GM21381 (cell line): ENCODE data around the gene PRKAB1.

ENCODE experiments used
- ATAC-seq: cut with Tn5 transposase; IDR thresholded peaks from one replicate; pipeline ENCODE4 v1.9.1; 2021; ENCODE audit warnings: mild to moderate bottlenecking, moderate library complexity; ENCODE audit not compliant: unreplicated experiment

The PRKAB1 gene

DNA sequence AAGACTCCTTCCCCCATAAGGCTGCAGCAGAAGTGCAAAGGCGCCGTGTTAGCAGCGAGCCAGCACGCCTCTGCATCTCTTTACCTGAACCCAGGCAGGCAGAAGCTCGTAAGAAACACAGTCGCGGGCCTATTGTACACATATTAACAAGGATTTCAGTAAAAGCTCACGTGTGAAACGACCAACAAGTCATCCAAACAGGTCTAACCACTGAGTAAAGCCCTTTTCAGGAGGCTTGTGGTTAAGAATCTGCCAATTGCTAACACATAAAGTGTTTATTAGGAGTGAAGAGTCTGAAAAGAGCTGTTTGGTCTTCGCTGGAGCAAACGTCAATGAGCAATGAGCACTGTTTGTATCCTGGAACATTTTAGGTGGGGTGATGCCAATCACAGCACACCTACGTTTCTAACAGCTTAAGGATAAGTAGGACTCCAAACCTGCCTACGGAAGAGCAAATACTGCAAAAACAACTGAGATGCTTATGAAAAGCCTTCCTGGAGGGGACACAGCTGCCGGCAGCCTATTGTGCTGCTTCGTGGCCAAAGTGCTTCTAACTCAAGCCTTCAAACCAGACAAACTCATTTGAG lies 43.1 kb downstream of the PRKAB1 start:
- no peak for ATAC-seq

DNA sequence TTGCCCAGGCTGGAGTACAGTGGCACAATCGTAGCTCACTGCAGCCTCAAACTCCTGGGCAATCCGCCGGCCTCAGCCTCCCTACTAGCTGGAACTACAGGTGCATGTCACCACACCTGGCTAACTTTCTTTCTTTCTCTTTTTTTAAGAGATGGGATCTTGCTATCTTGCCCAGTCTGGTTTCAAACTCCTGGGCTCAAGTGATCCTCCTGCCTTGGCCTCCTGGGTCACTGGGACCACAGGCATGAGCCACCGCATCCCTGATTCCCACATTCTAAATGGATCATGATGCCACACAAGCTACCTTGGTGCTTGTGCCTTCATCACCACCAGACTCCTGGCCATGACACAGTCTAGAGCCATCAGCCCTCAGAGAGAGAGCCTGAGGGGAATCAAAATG lies 43.8 kb downstream of the PRKAB1 start:
- no peak for ATAC-seq

GRCh38 chr12:119712721-119713120 lies 44.8 kb downstream of the PRKAB1 start:
- ATAC-seq, result no peak

- ATAC-seq, result no peak
Measured at GRCh38 chr12:119713551-119714031, 45.7 kb downstream of the PRKAB1 start.

DNA sequence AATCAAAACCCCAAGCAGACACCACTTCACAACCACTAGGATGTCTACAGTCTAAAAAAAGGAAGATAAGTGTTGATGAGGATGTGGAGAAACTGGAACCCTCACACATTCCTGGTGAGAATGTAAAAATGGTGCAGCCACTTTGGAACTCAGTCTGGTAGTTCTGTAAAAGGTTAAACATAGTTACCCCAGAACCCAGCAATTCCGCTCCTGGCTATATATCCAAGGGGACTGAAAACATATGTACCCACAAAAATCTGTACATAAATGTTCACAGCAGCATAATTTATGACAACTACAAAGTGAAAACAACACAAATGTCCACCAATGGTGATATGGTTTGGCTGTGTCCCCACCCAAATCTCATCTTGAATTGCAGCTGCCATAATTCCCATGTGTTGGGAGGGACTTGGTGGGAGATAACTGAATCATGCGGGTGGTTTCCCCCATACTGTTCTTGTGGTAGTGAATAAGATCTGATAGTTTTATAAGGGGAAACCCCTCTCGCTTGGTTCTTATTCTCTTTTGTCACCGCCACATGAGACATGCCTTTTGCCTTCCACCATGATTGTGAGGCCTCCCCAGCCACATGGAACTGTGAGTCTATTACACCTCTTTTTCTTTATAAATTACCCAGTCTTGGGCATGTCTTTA lies 46.8 kb downstream of the PRKAB1 start:
- ATAC-seq, result no peak

DNA sequence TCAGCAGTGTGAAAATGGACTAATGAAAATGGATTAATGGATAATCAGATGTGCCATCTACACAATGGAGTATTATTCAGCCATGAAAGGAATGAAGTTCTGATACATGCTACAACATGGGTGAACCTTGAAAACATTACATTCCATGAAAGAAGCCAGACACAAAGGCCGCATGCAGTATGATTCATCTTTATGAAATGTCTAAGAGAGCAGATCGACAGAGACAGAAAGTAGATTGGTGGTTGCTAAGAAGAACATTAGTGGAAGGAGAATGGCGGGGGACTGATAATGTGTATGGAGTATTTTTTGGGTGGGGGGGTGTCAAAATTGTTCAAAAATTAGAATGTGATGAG lies 47.3 kb downstream of the PRKAB1 start:
- no peak for ATAC-seq

GRCh38 chr12:119718141-119718540 lies 50.2 kb downstream of the PRKAB1 start:
- ATAC-seq, result no peak

DNA sequence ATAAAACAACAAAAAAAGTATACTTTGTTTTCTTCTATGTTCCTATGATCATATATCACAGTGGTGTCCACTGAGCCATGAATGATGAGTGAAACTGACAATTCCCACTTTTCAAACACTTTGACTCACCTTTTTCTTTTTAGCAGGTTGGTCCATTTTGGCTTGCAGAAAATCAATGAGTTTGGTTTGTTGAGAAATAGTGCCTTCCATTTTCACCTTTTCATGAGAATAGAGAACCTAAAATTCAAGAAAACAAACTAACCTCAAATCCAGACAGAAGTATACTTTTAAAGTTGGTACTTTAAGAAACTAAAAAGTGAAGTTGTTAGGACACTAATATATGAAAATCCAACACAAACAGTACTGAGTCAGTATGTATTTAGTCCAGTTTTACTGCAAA lies 52.4 kb downstream of the PRKAB1 start:
- no peak for ATAC-seq

DNA sequence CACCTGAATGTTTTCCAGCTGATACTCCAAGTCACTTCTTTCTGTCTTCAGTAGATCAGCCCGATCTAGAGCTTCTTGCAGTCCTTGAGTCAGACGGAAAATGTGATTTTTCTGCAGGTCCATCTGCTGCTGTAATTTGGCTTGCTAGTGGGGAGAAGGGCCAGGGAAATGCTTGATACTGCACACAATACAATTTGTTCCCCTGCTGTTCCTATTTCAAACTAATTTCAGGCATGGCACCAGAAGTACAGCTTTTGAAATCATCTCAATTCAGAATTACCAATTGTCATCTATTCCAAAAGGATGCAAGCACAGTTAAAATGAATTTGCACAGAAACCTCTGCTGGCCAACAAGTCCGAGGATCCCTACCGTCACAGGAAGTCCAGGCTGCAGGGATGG lies 53.4 kb downstream of the PRKAB1 start:
- ATAC-seq, result no peak

GRCh38 chr12:119725523-119725922 lies 57.6 kb downstream of the PRKAB1 start:
- ATAC-seq, result no peak

DNA sequence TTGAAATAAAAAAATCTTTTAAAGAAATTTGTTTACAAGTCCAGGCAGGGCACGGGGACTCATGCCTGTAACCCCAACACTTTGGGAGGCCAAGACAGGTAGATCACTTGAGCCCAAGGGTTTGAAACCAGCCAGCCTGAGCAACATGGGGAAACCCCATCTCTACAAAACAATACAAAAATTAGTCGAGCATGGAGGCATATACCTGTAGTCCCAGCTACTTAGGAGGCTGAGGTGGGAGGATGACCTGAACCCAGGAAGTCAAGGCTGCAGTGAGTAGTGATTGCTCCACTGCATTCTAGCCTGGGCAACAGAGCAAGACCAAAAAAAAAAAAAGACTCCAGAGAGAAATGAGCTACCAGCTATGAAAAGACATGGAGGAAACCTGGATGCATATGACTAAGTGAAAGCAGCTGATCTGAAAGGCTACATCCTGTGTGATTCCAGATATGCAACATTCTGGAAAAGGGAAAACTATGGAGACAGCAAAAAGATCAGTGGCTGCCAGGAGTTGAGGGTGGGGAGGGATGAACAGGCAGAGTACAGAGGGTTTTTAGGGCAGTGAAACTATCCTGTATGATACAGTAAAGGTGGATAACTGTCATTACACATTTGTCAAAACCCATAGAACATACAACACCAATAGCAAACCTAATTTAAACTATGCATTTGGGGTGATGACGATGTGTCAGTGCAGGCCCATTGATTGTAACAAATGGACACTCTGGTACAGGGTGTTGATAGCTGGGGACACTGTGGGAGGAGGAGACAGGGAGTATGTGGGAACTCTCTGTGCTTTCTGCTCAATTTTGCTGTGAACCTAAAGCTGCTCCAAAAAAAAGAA lies 59.9 kb downstream of the PRKAB1 start:
- no peak for ATAC-seq

DNA sequence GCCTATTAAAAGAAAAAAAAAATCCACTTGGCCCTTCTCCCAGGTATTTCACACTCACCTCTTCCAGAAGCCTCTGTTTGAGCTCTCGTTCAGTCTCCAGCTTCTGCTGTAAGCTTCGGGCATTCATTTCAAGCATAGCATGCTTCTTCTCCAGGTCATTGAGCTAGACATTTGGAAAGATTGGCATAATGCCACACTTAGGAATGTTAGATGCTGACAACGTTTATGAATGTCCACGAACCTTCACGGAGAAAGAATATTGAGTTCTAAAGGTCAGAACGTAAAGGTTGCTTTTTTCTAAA lies 60.5 kb downstream of the PRKAB1 start:
- ATAC-seq, result no peak

DNA sequence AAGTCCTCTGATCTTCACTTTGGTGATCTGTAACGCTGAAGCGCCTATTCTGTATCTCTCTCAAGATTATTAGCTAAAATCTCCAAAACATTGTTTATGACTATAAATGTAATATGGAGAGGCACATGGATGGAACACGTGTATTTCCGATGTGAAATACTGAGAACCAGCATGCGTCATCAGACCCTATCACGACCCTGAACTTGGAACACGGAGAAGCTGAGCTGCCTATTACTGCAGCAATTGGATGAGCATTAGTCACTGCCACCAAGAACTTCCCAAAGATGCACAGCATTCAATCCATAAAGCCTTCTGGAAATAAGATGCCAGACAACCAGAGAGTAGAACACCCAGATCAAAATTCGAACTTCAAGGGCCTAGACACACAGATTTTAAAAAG lies 61.9 kb downstream of the PRKAB1 start:
- no peak for ATAC-seq

- no peak for ATAC-seq
Measured at GRCh38 chr12:119730381-119730780, 62.4 kb downstream of the PRKAB1 start.
